Neural progenitor cell (in vitro differentiated cells): Measurements from ENCODE around the gene CHMP2B. TPM values are rescaled to one million over a fixed set of nuclear protein-coding genes. Genes with fewer than 3 reads are reported as not detected.

Experiments
- DNase-seq: peaks from one replicate; pipeline ENCODE4 v3.0.0-alpha.2; 2016; ENCODE audit warnings: low spot score
- H2AFZ ChIP-seq: fragments of 200-600 bp; sonication (generic); replicated peaks from 2 replicates; pipeline ENCODE4 v1.6.1; 2016; ENCODE audit warnings: antibody characterized with exemption
- H3F3A ChIP-seq: fragments of 200-600 bp; sonication (generic); 2 replicates; pipeline ENCODE4 v1.6.1; 2016; ENCODE audit warnings: antibody characterized with exemption, low read depth
- H3K27ac ChIP-seq: fragments of 200-600 bp; sonication (generic); 2 replicates; pipeline ENCODE4 v1.5.1; 2016; ENCODE audit warnings: mild to moderate bottlenecking
- H3K27me3 ChIP-seq: fragments of 200-600 bp; sonication (generic); 2 replicates; pipeline ENCODE4 v1.6.1; 2016; ENCODE audit warnings: mild to moderate bottlenecking, moderate library complexity
- H3K36me3 ChIP-seq: fragments of 200-600 bp; sonication (generic); 2 replicates; pipeline ENCODE4 v1.5.1; 2016
- H3K4me1 ChIP-seq: fragments of 200-600 bp; sonication (generic); 2 replicates; pipeline ENCODE4 v1.6.1; 2016; ENCODE audit warnings: mixed run types
- H3K4me2 ChIP-seq: fragments of 200-600 bp; sonication (generic); 2 replicates; pipeline ENCODE4 v1.6.1; 2016
- H3K4me3 ChIP-seq: fragments of 200-600 bp; sonication (generic); 2 replicates; pipeline ENCODE4 v1.5.1; 2016
- H3K79me2 ChIP-seq: fragments of 200-600 bp; sonication (generic); 2 replicates; pipeline ENCODE4 v1.6.1; 2016; ENCODE audit warnings: low read depth
- H3K9ac ChIP-seq: fragments of 200-600 bp; sonication (generic); 2 replicates; pipeline ENCODE4 v1.6.1; 2016
- H3K9me3 ChIP-seq: fragments of 200-600 bp; sonication (generic); 2 replicates; pipeline ENCODE4 v1.5.1; 2016; ENCODE audit warnings: low read depth
- H4K20me1 ChIP-seq: fragments of 200-600 bp; sonication (generic); 2 replicates; pipeline ENCODE4 v1.6.1; 2016; ENCODE audit warnings: low read depth
- H3K27ac Mint-ChIP-seq: 3 replicates; pipeline ENCODE4 v1.8.0; 2021; ENCODE audit warnings: mixed read lengths
- H3K27me3 Mint-ChIP-seq: 2 replicates; pipeline ENCODE4 v1.8.0; 2022; ENCODE audit warnings: low read depth, mild to moderate bottlenecking, inconsistent platforms, moderate library complexity, mixed read lengths; ENCODE audit not compliant: insufficient read depth
- H3K36me3 Mint-ChIP-seq: 3 replicates; pipeline ENCODE4 v1.8.0; 2021; ENCODE audit warnings: mixed read lengths
- H3K4me1 Mint-ChIP-seq: 3 replicates; pipeline ENCODE4 v1.8.0; 2021; ENCODE audit warnings: mixed read lengths
- H3K4me3 Mint-ChIP-seq: 3 replicates; pipeline ENCODE4 v1.8.0; 2021; ENCODE audit warnings: mild to moderate bottlenecking, moderate library complexity, mixed read lengths
- H3K9me3 Mint-ChIP-seq: 3 replicates; pipeline ENCODE4 v1.8.0; 2020; ENCODE audit warnings: mixed read lengths
- EZH2 ChIP-seq: fragments of 200-600 bp; sonication (generic); IDR thresholded peaks from 2 replicates; pipeline ENCODE4 v1.6.1; 2017; ENCODE audit warnings: antibody characterized with exemption, mild to moderate bottlenecking, moderate library complexity
- EZH2phosphoT487 ChIP-seq: fragments of 200-600 bp; sonication (generic); IDR thresholded peaks from 2 replicates; pipeline ENCODE4 v1.6.1; 2017; ENCODE audit warnings: antibody characterized with exemption
- total RNA-seq: library from RNA; depleted of rRNA; stranded (reverse); fragments of >200 nt; gene quantifications from 2 replicates; pipeline ENCODE4 v1.2.3, GENCODE V29; 2015; ENCODE audit warnings: low replicate concordance
- TF ChIP-seq, protein P1 (sequence below): fragments of 200-600 bp; sonication (generic); IDR thresholded peaks from 2 replicates; pipeline ENCODE4 v1.5.1; 2017; ENCODE audit warnings: antibody characterized with exemption, mild to moderate bottlenecking

The CHMP2B gene, protein sequence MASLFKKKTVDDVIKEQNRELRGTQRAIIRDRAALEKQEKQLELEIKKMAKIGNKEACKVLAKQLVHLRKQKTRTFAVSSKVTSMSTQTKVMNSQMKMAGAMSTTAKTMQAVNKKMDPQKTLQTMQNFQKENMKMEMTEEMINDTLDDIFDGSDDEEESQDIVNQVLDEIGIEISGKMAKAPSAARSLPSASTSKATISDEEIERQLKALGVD
- 34.5 and 62.4 TPM in 2 replicates for total RNA-seq

- H3K4me3 ChIP-seq: peak within 1 kb of the TSS; percentile 79
- peak within 1 kb of the TSS; percentile 87 for H2AFZ ChIP-seq
- peaks cover 47% of the 10 kb centered on the region for H3K79me2 ChIP-seq
- peaks cover 7% of the 10 kb centered on the region for H3F3A ChIP-seq
- Mint-ChIP-seq H3K4me1 (peaks cover 15% of the 10 kb centered on the region), H3K27ac (peak within 1 kb of the TSS; percentile 97), H3K36me3 (no peaks in the 10 kb centered on the region), H3K9me3 (no peaks in the 10 kb centered on the region), H3K27me3 (peaks cover 2% of the 10 kb centered on the region), H3K4me3 (peak within 1 kb of the TSS; percentile 99)
- TF ChIP-seq, protein P1, sequence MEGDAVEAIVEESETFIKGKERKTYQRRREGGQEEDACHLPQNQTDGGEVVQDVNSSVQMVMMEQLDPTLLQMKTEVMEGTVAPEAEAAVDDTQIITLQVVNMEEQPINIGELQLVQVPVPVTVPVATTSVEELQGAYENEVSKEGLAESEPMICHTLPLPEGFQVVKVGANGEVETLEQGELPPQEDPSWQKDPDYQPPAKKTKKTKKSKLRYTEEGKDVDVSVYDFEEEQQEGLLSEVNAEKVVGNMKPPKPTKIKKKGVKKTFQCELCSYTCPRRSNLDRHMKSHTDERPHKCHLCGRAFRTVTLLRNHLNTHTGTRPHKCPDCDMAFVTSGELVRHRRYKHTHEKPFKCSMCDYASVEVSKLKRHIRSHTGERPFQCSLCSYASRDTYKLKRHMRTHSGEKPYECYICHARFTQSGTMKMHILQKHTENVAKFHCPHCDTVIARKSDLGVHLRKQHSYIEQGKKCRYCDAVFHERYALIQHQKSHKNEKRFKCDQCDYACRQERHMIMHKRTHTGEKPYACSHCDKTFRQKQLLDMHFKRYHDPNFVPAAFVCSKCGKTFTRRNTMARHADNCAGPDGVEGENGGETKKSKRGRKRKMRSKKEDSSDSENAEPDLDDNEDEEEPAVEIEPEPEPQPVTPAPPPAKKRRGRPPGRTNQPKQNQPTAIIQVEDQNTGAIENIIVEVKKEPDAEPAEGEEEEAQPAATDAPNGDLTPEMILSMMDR: no peak
- TF ChIP-seq EZH2phosphoT487 (no peak), EZH2 (no peak)
- no peaks in the 10 kb centered on the region for H3K36me3 ChIP-seq
- H3K4me2 ChIP-seq: peak within 1 kb of the TSS; percentile 88
- peaks cover 16% of the 10 kb centered on the region for H3K4me1 ChIP-seq
- no peaks in the 10 kb centered on the region for H4K20me1 ChIP-seq
- DNase-seq: peak; percentile 94
- peak within 1 kb of the TSS; percentile 78 for H3K9ac ChIP-seq
- H3K27me3 ChIP-seq: peaks cover 5% of the 10 kb centered on the region
- no peaks in the 10 kb centered on the region for H3K9me3 ChIP-seq
- H3K27ac ChIP-seq: peak within 1 kb of the TSS; percentile 79
Measured at GRCh38 chr3:87227104-87227834, at the start of gene CHMP2B. Gene CHMP2B, plus strand, starts transcription at chr3:87227309. Its CDS starts 214 bp downstream, at chr3:87227523.

GRCh38 chr3:87179642-87180041 is 47.5 kb upstream of the CHMP2B start:
- H3K4me1 Mint-ChIP-seq: no peaks in the 10 kb centered on the region
- Histone ChIP-seq H3K27ac (no peak overlapping the region), H3K9ac (no peak overlapping the region), H3K4me1 (no peaks in the 10 kb centered on the region), H3K27me3 (no peaks in the 10 kb centered on the region), H3K4me2 (no peak overlapping the region), H3K79me2 (no peaks in the 10 kb centered on the region), H3K36me3 (no peaks in the 10 kb centered on the region), H3K9me3 (no peaks in the 10 kb centered on the region), H3K4me3 (no peak overlapping the region), H2AFZ (no peak overlapping the region), H4K20me1 (no peaks in the 10 kb centered on the region), H3F3A (no peaks in the 10 kb centered on the region)
- TF ChIP-seq EZH2phosphoT487: no peak
- TF ChIP-seq, protein P1: no peak
- TF ChIP-seq EZH2: no peak
- no peaks in the 10 kb centered on the region for H3K27me3 Mint-ChIP-seq
- no peaks in the 10 kb centered on the region for H3K36me3 Mint-ChIP-seq
- no peak overlapping the region for H3K27ac Mint-ChIP-seq
- no peak for DNase-seq
- H3K4me3 Mint-ChIP-seq: no peak overlapping the region
- H3K9me3 Mint-ChIP-seq: no peaks in the 10 kb centered on the region

DNA sequence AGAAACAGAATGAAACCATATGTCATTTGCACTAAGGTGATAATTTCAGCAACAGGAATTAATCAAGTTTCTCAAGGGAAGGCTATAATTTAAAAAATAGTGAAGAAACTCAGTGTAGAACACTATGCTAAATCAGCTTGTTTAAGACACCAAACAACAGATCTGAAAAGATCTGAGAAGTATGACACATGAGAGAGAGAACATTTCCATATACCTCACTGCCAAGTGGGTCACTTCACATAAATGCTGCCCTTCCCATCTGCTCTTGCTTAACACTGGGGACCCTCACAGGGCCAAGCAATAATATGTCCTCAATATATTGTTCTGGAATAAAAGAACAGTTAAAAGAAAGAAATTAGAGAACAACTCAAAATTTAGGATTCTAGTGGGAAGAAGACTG is 45.6 kb upstream of the CHMP2B start:
- no peak overlapping the region for H3K4me2 ChIP-seq
- Mint-ChIP-seq H3K27ac (no peak overlapping the region), H3K9me3 (no peaks in the 10 kb centered on the region), H3K4me1 (no peaks in the 10 kb centered on the region), H3K4me3 (no peak overlapping the region), H3K27me3 (no peaks in the 10 kb centered on the region), H3K36me3 (no peaks in the 10 kb centered on the region)
- TF ChIP-seq EZH2 (no peak), EZH2phosphoT487 (no peak)
- TF ChIP-seq, protein P1: no peak
- no peak overlapping the region for H2AFZ ChIP-seq
- H3K4me3 ChIP-seq: no peak overlapping the region
- H3K36me3 ChIP-seq: no peaks in the 10 kb centered on the region
- H3K27ac ChIP-seq: no peak overlapping the region
- H3K9me3 ChIP-seq: no peaks in the 10 kb centered on the region
- no peaks in the 10 kb centered on the region for H3K4me1 ChIP-seq
- no peaks in the 10 kb centered on the region for H3K79me2 ChIP-seq
- H3F3A ChIP-seq: no peaks in the 10 kb centered on the region
- no peaks in the 10 kb centered on the region for H3K27me3 ChIP-seq
- no peaks in the 10 kb centered on the region for H4K20me1 ChIP-seq
- H3K9ac ChIP-seq: no peak overlapping the region
- DNase-seq: no peak
